ENCODE results near the gene TMIGD1. TPM values are rescaled to one million over a fixed set of nuclear protein-coding genes. Genes with fewer than 3 reads are reported as not detected.

TMIGD1 gene
- total and polyA plus RNA-seq, 2 of the 13 experiments (the other 11 are each of a cell fraction or from before 2014, with no cell fraction given): not detected

DNA sequence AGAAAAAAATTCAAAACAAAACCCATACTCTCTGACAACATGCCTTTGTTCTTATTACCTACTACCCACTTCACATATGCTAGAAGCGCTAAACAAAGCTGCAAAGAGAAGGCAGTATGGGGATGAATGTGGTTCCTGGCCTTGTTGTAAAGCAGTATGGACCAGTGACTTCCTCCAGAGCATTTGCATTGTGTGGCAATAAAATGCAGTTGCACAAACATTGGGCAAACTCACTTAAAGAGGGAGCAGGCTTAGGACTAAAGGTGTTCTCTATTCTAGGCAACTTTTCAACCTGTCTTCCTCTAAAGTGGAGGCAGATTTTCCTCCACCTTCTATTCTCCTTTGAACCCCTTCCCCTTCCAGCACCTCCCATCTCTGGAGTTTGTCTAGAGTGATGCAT lies 17.1 kb downstream of the TMIGD1 start:
- FAIRE-seq (no peak), DNase-seq (ENCODE audit: low spot score) (no peak), ATAC-seq (peak; percentile 41; the same call in 1 of the 3 replicates)
- BruUV-seq (replicated peaks): no TSS peak
- Histone ChIP-seq H3K36me3 (replicated peaks in 1 of 2; ENCODE audit: control insufficient read depth in 1 of 2, insufficient read depth in 2 of 2, low read length in 2 of 2) (no peaks in the 10 kb centered on the region), H2AFZ (ENCODE audit: low read length) (peak overlapping the region; percentile 54), H3K4me1 (ENCODE audit: insufficient read depth, low read length) (peaks cover 46% of the 10 kb centered on the region), H4K20me1 (ENCODE audit: insufficient read depth, low read length) (no peaks in the 10 kb centered on the region), H3K9me3 (ENCODE audit: low read length) (no peaks in the 10 kb centered on the region), H3K27me3 (ENCODE audit: control insufficient read depth in 1 of 2, insufficient read depth in 2 of 2, low read length in 2 of 2) (peaks cover 0 to 6% of the 10 kb centered on the region in 2 experiments; a peak in 1 of 5 replicates), H3K79me2 (ENCODE audit: insufficient read depth, low read length) (no peaks in the 10 kb centered on the region), H3K9ac (ENCODE audit: insufficient read depth, low read depth, low read length) (no peak overlapping the region), H3K27ac (ENCODE audit: extremely low read length, insufficient read depth, low read length) (no peak overlapping the region), H3K4me3 (replicated peaks in 1 of 3; ENCODE audit: insufficient read depth in 1 of 3, low read depth in 2 of 3, low read length in 3 of 3) (no peak overlapping the region), H3K4me2 (ENCODE audit: low read depth, low read length) (no peak overlapping the region)
- CTCF ChIA-PET (ENCODE audit: low intra/inter-chr PET ratio, low total read pairs): no interaction called here
- POLR2A ChIA-PET: no interaction called here
- 60% methylated on average over 1 of the region's 1 CpG for WGBS (ENCODE audit: low lambda C conversion rate)
- TF ChIP-seq CEBPB (IDR thresholded peaks at IDR 0.05; ENCODE audit: borderline replicate concordance, low read depth, low read length) (peak; percentile 81), KLF6 (CRISPR knock-in tag; IDR thresholded peaks at IDR 0.05) (no peak)
- intact Hi-C loops (cut with micrococcal nuclease; ENCODE audit: unreplicated experiment): no loop called here
- in situ Hi-C loops (cut with HindIII; ENCODE audit: extremely low pct_ligation_motif_present, low pct_unique_long_range_greater_than_20kb): no loop called here

DNA sequence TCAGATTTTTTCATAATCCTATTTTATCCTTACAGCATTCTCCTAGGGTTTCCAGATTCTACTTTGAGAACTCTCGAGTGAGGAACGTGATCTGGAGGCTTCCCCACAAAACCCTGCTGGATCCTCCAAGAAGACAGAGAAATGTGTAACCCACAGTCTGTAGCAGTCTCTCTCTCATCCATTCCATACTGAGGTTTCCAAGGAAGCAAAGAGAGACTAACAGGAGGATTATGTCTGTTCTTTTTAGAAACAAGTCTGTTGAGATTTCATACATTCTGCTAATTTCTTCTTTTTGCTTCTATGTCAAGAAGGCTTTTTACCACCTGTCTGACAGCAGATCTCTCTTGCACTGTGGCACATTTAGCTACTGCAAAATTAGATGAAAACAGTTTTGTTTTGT lies 18.8 kb downstream of the TMIGD1 start:
- H3K4me2 ChIP-seq (ENCODE audit: low read depth, low read length): no peak overlapping the region
- no peaks in the 10 kb centered on the region for H3K36me3 ChIP-seq (replicated peaks in 1 of 2; ENCODE audit: control insufficient read depth in 1 of 2, insufficient read depth in 2 of 2, low read length in 2 of 2)
- ATAC-seq (no peak), DNase-seq (ENCODE audit: low spot score) (no peak), FAIRE-seq (no peak)
- no peak overlapping the region for H3K27ac ChIP-seq (ENCODE audit: extremely low read length, insufficient read depth, low read length)
- H2AFZ ChIP-seq (ENCODE audit: low read length): no peak overlapping the region
- no peak overlapping the region for H3K4me3 ChIP-seq (replicated peaks in 1 of 3; ENCODE audit: insufficient read depth in 1 of 3, low read depth in 2 of 3, low read length in 3 of 3)
- ChIA-PET POLR2A (no interaction called here), CTCF (ENCODE audit: low intra/inter-chr PET ratio, low total read pairs) (no interaction called here)
- no peaks in the 10 kb centered on the region for H3K79me2 ChIP-seq (ENCODE audit: insufficient read depth, low read length)
- WGBS (ENCODE audit: low lambda C conversion rate): 2% methylated on average over 2 of the region's 2 CpGs
- BruUV-seq (replicated peaks): no TSS peak
- no peak overlapping the region for H3K9ac ChIP-seq (ENCODE audit: insufficient read depth, low read depth, low read length)
- in situ Hi-C loops (cut with HindIII; ENCODE audit: extremely low pct_ligation_motif_present, low pct_unique_long_range_greater_than_20kb): no loop called here
- peaks cover 34% of the 10 kb centered on the region for H3K4me1 ChIP-seq (ENCODE audit: insufficient read depth, low read length)
- intact Hi-C loops (cut with micrococcal nuclease; ENCODE audit: unreplicated experiment): no loop called here
- H3K9me3 ChIP-seq (ENCODE audit: low read length): no peaks in the 10 kb centered on the region
- H4K20me1 ChIP-seq (ENCODE audit: insufficient read depth, low read length): no peaks in the 10 kb centered on the region
- H3K27me3 ChIP-seq (ENCODE audit: control insufficient read depth in 1 of 2, insufficient read depth in 2 of 2, low read length in 2 of 2): peaks cover 0 to 6% of the 10 kb centered on the region in 2 experiments; a peak in 1 of 5 replicates
- no peak for TF ChIP-seq ZSCAN21 (CRISPR knock-in tag; IDR thresholded peaks at IDR 0.05; ENCODE audit: borderline replicate concordance)
- TF ChIP-seq, protein P1, sequence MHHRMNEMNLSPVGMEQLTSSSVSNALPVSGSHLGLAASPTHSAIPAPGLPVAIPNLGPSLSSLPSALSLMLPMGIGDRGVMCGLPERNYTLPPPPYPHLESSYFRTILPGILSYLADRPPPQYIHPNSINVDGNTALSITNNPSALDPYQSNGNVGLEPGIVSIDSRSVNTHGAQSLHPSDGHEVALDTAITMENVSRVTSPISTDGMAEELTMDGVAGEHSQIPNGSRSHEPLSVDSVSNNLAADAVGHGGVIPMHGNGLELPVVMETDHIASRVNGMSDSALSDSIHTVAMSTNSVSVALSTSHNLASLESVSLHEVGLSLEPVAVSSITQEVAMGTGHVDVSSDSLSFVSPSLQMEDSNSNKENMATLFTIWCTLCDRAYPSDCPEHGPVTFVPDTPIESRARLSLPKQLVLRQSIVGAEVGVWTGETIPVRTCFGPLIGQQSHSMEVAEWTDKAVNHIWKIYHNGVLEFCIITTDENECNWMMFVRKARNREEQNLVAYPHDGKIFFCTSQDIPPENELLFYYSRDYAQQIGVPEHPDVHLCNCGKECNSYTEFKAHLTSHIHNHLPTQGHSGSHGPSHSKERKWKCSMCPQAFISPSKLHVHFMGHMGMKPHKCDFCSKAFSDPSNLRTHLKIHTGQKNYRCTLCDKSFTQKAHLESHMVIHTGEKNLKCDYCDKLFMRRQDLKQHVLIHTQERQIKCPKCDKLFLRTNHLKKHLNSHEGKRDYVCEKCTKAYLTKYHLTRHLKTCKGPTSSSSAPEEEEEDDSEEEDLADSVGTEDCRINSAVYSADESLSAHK (CRISPR knock-in tag; IDR thresholded peaks at IDR 0.05; ENCODE audit: borderline replicate concordance): no peak
- no peak for TF ChIP-seq IRF2 (CRISPR knock-in tag; IDR thresholded peaks at IDR 0.05)
- TF ChIP-seq ZNF562 (CRISPR knock-in tag; IDR thresholded peaks at IDR 0.05; ENCODE audit: borderline replicate concordance): no peak
- no peak for TF ChIP-seq SIX1 (CRISPR knock-in tag; IDR thresholded peaks at IDR 0.05; ENCODE audit: borderline replicate concordance)
- no peak for TF ChIP-seq KLF13 (CRISPR knock-in tag; IDR thresholded peaks at IDR 0.05)
- no peak for TF ChIP-seq NAIF1 (CRISPR knock-in tag; IDR thresholded peaks at IDR 0.05; ENCODE audit: borderline replicate concordance)
- TF ChIP-seq PHF21A (CRISPR knock-in tag; IDR thresholded peaks at IDR 0.05): no peak
- TF ChIP-seq, protein P2, sequence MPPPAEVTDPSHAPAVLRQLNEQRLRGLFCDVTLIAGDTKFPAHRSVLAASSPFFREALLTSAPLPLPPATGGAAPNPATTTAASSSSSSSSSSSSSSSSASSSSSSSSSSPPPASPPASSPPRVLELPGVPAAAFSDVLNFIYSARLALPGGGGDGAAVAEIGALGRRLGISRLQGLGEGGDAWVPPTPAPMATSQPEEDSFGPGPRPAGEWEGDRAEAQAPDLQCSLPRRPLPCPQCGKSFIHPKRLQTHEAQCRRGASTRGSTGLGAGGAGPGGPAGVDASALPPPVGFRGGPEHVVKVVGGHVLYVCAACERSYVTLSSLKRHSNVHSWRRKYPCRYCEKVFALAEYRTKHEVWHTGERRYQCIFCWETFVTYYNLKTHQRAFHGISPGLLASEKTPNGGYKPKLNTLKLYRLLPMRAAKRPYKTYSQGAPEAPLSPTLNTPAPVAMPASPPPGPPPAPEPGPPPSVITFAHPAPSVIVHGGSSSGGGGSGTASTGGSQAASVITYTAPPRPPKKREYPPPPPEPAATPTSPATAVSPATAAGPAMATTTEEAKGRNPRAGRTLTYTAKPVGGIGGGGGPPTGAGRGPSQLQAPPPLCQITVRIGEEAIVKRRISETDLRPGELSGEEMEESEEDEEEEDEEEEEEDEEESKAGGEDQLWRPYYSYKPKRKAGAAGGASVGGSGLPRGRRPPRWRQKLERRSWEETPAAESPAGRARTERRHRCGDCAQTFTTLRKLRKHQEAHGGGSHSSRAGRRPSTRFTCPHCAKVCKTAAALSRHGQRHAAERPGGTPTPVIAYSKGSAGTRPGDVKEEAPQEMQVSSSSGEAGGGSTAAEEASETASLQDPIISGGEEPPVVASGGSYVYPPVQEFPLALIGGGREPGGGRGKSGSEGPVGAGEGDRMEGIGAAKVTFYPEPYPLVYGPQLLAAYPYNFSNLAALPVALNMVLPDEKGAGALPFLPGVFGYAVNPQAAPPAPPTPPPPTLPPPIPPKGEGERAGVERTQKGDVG (CRISPR knock-in tag; IDR thresholded peaks at IDR 0.05; ENCODE audit: borderline replicate concordance): no peak
- TF ChIP-seq, protein P3, sequence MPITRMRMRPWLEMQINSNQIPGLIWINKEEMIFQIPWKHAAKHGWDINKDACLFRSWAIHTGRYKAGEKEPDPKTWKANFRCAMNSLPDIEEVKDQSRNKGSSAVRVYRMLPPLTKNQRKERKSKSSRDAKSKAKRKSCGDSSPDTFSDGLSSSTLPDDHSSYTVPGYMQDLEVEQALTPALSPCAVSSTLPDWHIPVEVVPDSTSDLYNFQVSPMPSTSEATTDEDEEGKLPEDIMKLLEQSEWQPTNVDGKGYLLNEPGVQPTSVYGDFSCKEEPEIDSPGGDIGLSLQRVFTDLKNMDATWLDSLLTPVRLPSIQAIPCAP (CRISPR knock-in tag; IDR thresholded peaks at IDR 0.05; ENCODE audit: low read depth): no peak
- TF ChIP-seq ZEB1 (IDR thresholded peaks at IDR 0.05; ENCODE audit: insufficient replicate concordance, low read depth): no peak
